ENCODE data around the gene TNN.

Gene TNN

DNA sequence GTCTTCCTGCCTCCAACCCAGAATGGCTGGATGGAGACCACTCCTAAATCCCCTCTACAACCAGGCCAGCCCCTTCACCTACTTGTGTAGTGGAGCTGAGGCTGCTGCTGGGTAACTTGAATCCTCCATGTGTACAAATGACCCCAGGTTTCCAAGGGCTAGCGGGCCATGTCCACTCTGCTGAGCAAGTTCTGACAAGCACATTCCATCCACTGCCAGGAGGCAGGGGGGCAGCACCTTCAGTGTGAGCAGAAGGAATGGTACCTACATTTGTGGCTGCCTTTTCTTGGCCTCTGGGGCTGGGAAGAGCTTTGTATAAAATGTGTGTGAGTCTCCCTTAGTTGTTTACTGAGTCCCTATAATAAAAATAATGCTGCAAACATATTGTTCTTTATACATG, 110.4 kb downstream of the TNN start:
- no peak for DNase-seq (ENCODE audit: low read depth)

DNA sequence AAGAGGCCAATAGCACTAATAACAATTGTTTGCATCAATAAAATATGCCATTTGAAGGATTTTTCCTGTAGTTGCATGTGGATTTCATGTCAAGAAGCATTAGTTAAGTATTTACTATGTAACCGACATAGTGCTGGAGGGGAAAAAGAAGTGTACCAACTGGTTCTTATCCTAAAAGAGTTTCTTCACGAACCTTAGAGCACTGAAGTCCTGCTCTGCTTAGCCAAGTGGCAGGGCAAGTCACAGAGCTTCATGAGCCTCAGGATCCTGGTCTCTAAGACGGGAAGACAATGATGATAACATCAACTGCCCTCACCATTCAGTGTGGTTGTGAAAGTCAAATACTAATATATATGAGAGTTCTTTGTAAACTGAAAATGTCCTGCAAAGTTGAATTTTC, 110.8 kb downstream of the TNN start:
- no peak for DNase-seq (ENCODE audit: low read depth)

DNA sequence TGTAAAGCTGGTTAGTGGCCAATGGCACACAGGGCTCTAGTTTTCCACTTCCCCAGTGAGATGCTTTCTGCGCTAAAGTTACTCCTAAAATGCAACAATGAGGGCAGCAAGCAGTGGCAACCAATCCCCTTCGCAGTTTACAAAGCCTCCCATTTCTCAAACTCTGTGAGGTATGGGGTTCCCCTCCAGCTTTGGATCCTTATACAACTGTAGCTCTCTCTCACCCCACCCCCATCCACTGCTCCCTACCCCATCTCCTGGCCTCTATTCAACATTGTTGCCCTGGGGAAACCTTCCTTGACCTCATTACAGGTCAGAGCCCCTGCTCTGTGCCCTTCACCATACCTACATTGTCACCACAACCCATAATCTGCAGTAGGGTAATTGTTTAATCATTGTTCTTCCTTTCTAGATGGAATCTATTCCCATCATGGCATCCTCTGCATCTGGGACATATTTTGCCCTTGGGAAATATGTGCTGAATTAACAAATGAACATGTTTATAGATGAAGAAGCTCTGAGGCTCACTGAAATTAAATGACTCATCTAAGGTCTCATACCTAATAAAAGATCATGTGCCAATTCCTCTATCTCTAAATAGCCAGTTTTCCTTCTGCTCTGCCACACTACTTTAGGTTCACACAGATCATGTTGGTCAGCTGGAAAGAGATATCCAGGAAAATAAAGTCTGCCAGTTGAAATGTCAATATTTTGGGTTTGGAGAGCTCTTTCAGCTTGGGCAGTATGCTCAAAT, 112.4 kb downstream of the TNN start:
- no peak for DNase-seq (ENCODE audit: low read depth)

DNA sequence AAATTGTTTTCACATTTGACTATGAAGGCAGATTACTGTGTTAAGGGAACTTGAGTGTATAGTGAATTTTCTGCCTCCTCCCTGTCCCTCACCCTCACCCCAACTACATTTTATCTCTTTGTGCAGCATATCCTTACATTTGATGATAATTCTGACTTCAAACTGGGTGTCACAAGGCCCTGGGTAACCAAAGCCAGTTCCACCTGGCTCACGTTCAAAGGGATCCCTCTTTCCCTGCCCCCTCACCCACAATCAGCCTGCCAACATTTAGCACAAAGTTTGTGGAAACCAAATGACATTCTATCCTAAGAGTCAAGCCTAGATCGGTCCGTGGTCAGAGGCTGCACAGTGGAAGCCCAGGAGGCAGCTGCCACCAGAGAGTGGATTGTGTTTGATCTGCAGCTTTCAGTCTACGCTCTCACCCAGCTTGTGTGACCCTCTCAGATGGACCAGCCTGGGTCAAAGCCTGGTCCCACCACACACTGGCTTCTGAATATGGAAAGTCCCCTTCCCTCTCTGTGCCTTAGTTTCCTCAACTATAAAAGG, 114.6 kb downstream of the TNN start:
- DNase-seq (ENCODE audit: low read depth) = no peak

DNA sequence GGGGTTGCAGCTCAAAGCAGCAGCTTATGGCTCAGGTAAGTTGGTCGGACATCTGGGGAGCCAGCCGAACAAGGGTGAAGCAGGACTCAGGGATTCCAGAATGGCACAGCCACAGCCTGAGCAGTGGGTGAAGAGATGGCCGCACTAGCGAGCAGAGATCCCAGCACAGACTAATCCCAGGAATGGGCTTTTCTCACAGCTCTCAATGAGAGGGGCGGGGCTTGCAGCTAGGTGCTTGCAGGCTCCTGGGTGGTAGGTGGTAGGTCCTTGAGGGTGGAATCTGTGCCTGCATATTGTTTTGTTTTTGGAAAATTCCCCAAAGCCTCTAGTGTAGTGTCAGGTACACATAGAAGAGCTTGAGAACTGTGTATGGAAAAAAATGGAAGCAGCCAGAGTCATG, 116.0 kb downstream of the TNN start:
- DNase-seq (ENCODE audit: low read depth) = no peak

DNA sequence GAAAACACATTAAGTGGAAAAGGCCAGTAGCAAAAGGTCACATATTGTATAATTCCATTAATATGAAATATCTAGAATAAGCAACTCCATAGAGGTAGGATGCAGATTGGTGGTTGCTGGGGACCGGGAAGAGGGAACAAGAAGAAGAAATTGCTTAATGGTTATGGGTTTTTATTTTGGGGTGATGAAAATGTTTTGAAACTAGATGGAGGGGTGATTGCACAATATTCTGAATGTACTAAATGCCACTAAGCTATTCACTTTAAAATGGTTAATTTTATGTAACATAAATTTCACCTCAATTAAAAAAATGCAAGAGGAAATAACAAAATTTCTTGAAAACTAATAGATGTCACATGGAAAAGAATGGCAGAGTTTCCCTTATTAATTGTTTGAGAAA, 118.3 kb downstream of the TNN start:
- DNase-seq (ENCODE audit: low read depth) = no peak

DNA sequence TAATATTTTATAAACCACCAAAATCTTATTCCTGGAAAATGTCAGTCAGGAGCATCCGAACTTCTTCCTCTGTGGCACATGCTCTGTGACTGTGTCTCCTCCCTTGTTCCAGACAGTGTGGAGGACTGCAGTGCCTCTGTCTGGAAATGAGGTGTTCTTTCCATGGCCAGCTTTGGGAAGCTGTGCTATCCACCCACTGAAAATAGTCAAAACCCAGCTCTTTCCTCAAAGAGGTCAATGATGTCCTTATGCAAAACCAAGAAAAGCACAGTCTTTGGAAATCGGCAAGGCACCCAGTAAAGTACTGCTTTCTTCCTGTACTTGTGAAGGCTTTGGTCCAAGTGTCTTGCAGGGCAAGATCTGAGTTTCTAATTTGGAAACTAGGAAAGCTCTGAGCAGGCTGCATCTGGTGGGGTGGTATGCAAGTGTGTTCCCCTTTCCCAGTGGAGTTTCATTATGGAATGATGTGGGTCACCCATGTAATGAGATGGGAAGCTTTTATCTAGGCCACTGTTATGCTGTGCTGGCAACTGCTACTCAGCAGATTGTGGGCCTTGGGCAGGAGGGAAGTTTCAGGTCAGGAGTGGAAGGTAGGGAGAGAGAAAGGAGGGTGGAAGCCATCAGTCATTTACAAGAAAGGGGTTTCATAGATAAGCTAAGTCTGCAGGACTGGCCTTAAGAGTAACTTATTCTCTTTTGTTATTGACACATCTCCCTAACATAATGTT, 119.0 kb downstream of the TNN start:
- DNase-seq (ENCODE audit: low read depth) = no peak

DNA sequence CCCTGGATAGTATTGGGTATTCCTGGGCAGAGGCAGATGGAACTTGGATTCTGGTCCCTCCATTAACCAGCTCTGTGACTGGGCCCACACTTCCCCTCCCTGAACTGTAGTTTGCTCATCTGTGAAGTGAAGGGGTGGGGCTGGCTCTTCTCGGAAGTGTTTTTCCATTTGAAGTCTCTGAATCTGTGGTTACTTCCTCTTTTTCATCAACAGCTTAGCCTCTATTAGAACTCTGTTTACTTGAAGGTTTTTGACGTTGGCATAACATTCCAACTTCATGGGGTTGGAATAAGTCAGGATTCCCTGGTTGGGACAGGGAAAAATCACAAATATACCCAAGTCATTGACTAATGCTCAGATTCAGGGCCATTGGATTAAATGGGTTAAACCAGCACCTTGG, 121.3 kb downstream of the TNN start:
- no peak for DNase-seq (ENCODE audit: low read depth)

DNA sequence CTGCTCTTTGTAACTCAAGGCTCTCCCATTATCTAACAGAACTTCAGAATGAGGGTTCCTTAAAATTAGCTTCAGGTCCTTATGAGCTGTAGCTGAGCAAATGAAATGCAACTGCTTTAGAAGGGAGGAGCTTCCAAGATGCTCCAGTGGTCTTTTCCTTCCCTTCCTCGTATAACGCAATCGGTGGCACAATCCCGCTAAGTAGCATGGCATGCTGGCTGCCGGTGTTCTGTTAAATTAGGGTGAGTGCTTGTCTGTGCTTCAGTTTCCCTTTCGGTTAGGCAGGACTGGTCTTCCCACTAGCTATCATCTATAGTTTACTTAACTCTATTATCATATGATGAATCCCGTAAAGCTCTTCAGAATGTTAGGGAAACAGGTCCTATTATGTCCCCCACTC, 124.0 kb downstream of the TNN start:
- DNase-seq (ENCODE audit: low read depth) = no peak

DNA sequence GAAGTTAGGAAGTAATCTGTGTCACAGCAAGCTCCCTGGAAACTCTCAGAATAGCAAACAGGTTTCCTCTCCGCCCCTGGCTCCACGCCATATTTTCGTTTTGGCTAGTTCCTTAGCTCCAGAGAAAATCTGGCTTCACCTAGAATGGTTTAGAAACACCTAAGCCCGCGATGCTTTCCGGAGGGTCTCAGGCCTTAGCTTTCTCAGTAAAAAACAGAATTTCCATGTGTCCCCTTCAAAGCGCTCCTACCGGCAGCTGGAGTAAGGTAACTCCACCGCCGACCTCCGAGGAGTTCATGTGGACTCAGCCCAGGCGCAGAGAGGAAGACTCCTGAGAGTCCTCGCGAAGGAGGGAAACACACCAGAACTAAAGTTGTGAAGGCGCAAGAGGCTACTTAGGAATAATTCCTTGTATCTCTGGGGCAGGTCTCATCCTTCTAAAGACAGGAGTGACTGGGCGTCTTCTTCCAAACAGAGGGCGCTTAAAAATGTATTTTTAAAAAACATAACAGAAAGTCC, 124.5 kb downstream of the TNN start:
- DNase-seq (ENCODE audit: low read depth) = no peak

DNA sequence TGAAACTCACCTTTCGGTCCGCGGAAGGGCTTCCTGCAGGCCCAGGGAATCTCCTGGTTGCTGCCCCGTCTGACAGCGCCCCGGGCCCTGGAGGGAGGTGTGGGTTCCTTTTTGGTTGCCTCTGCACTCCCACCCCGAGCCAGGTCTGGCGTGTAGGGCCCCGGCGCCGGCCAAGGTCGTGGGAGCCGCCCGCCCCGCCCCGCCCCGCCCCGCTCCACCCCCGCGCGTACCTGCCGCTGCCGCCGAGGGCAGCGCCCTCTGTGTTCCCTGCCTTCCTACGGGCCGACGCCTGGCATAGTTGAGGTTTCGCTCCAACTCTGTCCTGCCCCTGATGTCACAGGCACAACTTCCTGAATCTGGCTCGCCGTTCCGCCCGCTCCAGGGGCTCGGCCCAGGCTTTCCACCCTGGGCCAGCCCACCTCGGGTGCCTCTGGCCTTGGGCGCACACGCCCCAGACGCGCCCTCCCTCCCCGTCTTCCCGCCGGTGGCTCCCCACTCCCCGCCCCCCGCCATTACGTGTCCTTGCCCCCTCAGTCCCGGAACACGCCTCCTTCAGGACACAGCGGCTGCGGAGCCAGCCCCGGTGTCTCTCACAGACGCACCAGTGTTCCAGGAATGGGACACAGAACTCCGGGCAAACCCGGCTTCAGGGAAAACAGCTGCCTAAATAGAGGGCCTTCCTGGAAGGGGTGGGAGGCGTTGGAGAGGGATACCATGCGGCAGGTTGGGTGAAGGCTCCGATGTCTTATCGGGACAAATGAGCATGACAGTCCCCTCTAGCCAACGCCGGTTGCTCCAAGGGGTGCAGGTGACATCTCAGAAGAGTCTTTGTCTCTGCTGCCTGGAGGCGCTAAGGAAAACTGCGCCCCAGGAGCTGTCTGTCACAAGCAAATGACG, 125.2 kb downstream of the TNN start, which contains the start of gene KIAA0040:
Gene KIAA0040, minus strand, starts transcription at position 147 of the 897 bp plus-strand sequence. CDS start 31,763 bp downstream, outside the sequence.
- DNase-seq (ENCODE audit: low read depth) = peak; percentile 33

DNA sequence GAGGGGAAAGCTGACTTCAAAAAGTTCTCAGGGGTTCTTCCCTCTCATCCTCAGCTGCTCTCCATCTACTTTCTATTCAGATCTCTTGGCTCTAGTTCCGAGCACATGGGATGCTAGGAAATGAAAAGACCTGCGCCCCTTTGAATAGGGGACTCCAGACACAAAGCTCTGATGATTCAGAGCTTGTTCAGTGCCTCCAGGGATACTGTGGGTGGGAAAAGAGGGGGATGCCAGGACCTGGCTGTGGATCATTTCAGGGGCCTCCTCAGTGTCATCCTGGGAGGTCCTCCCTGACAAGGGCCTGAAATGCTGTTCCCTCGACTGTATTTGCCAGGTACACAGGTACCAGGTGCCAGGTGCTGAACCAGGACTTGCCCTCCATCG, 125.9 kb downstream of the TNN start:
- no peak for DNase-seq (ENCODE audit: low read depth)

DNA sequence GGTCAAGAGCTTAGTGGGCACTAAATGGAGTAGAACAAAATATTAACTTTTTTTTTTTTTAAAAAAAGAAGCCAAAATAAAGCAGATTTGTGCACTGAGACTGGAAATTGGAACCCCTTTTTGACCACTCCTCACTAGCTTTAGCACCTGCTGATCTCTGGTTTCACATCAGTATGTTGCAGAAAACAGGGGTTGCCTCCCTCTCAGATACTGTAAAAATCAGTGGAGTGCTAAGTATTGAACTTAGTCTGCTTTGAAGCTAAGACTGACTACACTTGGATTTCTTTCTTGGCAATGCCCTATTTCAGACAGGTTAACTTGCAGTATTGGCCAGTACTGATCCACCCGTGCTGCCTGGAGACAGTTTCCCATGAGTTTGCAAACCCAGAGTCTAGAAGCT, 127.6 kb downstream of the TNN start:
- DNase-seq (ENCODE audit: low read depth) = no peak

DNA sequence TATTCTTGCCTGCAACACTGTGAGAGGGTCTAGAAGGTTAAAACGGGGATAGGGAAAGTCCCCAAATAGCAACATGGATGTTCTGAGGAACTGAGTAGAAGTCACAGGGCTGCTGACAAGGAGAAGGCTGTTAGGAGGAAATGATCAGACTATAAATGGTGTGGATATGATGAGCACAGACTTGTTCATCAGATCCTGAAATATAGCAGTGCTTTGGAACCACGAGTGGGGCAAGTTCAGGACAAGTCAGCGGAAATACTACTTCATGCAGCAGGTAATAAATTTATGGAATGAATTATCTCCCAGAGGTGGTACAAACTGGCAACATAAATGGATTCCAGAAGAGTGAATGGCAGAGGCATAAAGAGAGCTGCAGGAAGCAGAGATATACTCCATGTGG, 128.2 kb downstream of the TNN start:
- no peak for DNase-seq (ENCODE audit: low read depth)

DNA sequence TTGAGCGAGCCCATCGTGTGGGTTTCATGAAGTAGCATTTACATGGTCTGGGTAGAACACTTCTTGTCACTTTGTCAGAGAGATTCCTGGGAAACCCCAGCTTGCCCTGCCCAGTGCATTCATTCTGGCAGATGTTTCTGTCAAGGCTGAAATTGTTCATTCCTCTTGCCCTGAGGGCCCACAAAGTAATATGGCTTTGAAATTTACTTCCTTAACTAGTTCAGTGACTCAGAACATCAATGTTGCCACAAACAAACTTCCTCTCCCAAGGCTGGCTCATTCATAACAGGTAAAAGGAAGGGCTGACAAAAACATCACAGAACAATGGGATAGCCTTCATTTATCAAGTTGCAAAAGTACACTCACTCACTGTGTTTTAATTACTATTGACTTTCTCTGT, 129.9 kb downstream of the TNN start:
- DNase-seq (ENCODE audit: low read depth) = no peak
